GM12873 (cell line): ENCODE measurements around the gene TMEM151B.

ENCODE experiments used
- CTCF ChIP-seq: IDR thresholded peaks from 2 replicates; pipeline ENCODE4 v1.5.1; 2012; ENCODE audit warnings: low read depth, mild to moderate bottlenecking, moderate library complexity, low read length, control low read depth; ENCODE audit not compliant: insufficient read depth; ENCODE audit errors: missing control alignments

TMEM151B gene

DNA sequence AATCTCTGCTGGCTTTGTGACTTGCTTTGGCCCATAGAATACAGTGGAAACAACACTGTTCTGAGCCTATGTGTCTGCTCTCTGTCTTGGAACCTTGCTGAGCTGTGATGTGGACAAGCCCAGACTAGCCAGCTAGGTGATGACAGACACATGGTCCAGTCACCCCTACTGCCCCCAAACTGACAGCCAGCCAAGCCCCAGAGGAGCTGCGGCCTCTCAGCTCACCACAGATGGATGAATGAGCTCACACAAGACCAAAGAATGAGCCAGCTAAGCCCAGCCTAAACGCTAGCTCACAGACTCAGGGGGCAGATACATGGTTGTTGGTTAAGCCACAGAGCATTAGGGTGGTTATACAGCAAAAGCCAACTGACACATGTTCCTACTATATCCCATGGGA lies 38.8 kb downstream of the TMEM151B start:
- TF ChIP-seq CTCF, result no peak

DNA sequence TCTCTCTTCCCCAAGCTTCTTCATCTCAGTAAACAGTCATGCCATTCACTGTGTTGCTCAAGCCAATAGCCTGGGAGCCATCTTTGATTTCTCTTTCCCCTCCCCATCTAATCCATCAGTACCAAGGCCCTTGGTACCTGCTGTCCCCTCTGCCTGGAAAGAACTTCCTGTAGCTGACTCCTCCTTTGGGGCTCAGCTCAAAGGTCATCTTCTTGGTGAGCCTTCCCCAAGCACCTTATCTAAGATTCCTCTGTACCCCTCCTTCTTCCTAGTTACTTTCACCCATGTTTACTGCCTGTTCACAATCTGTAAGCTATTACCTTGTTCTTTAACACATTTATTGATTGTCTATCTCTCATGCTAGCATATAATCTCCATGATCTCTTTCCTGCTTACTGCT lies 39.4 kb downstream of the TMEM151B start:
- TF ChIP-seq CTCF, result no peak

- no peak for TF ChIP-seq CTCF
Measured at GRCh38 chr6:44310241-44310640, 40.0 kb downstream of the TMEM151B start.

GRCh38 chr6:44311304-44311703 lies 41.1 kb downstream of the TMEM151B start:
- TF ChIP-seq CTCF, result no peak

- TF ChIP-seq CTCF, result no peak
Measured at GRCh38 chr6:44311767-44312166, 41.5 kb downstream of the TMEM151B start.

- peak; percentile 100 for TF ChIP-seq CTCF
Measured at GRCh38 chr6:44312901-44313788, 42.9 kb downstream of the TMEM151B start, which contains the start of gene AARS2. TSS of gene AARS2 (minus strand) at chr6:44313347. CDS start at chr6:44313323, 24 bp downstream.

DNA sequence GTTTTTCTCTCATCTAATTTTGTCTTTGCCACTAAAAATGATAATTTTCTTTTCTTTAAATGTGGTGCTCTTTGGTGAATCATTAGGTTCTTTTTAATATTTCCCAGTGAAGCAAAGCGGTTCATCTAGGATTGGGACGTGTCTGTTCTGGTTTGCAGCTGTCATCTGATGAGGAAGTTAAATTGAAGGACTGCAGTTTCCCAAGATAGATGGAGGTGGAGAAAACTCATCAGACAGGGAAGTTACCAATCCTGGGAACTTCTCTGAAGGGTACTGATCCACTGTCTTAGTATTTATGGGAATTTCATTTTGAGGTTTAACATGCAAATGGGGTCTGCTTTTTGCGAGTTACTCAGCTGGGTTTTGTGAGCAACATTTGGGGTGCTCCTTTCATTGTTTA lies 45.3 kb downstream of the TMEM151B start:
- TF ChIP-seq CTCF, result no peak
